GM19239 (cell line): ENCODE results near the gene ATP6V0B.

Source experiments
- DNase-seq: peaks from one replicate; pipeline ENCODE4 v3.0.0; 2011; ENCODE audit warnings: low spot score; ENCODE audit not compliant: insufficient read length
- FAIRE-seq: peaks from 2 replicates; lab custom pipeline; 2011; peaks lifted over from hg19 to GRCh38; lab: Jason Lieb, UNC

ATP6V0B gene

DNA sequence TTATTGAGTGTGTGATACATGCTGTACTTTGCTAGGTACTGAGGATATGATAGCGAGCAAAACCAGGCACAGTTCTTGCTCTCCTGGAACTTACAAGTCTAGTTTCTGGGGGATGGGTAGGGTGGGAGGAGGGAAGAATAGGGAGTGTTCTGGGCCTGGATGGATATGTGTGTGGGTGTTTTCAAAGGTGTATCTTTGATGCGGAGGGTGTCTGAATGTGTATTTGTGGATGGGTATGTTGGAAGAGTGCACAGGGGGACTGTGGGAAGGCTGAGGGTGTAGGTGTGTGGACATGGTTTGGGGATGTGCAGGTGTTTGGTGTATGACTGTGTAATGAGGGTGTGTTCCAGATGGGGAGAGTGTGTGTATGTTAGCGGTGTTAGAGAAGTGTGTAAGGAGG lies 9.4 kb upstream of the ATP6V0B start:
- FAIRE-seq: no peak
- DNase-seq: no peak

GRCh38 chr1:43968348-43968948 lies 6.3 kb upstream of the ATP6V0B start:
- DNase-seq (no peak), FAIRE-seq (no peak)

- DNase-seq: no peak
- FAIRE-seq: no peak
Measured at GRCh38 chr1:43969416-43969745, 5.4 kb upstream of the ATP6V0B start.

DNA sequence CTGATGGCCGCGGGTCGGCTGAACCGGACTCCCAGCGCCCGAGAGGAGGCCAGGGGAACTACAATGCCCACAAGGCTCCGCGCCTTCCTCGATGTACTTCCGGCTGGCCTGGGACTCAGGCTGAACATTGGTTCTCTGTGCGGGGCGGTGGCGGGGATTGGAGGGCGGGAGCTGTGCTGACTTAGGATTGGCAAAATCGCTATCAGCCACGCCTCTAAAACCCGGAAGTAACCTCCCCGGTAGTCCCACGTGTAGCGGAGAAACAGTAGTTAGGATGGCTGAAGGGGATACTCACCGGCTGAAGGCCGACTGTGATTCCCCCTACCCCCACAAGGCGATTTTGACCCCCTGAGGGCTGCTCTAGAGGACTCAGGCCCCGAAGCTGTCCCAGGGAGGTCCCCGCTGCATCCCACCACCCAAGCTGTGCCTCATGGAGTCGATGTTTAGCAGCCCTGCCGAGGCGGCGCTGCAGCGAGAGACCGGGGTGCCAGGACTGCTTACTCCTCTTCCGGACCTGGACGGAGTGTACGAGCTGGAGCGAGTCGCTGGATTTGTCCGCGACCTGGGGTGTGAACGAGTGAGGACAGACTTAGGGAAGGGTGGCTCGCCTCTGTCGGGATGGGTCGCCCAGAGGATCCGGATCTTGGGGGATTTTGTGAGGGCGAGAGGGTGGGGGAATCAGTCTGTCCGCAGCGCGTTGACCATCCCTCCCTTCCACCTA lies 4.9 kb upstream of the ATP6V0B start, which contains the start of gene DPH2:
TSS of gene DPH2 (plus strand) at position 265 of the 721 bp plus-strand sequence. CDS start at position 431, 166 bp downstream.
- FAIRE-seq (peak; percentile 93), DNase-seq (peak; percentile 99)

DNA sequence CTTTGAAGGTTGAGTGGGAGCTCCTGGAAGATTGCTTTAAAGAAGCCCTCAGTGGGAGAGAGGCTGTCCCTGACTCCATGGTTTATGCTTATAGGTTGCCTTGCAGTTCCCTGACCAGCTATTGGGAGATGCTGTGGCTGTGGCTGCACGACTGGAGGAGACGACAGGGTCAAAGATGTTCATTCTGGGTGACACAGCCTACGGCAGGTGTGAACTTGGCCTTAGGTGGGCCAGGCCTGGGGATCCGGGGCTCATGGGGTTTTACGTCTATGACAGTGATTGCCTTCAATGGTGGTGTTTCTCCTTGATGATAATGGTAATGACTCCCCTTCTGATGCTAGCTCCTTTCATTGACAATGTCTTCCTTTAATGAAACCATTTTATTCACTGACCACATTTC lies 4.3 kb upstream of the ATP6V0B start:
- peak; percentile 42 for FAIRE-seq
- no peak for DNase-seq

GRCh38 chr1:43970911-43971310 lies 3.8 kb upstream of the ATP6V0B start:
- FAIRE-seq (no peak), DNase-seq (no peak)

GRCh38 chr1:43971336-43971980 lies 3.3 kb upstream of the ATP6V0B start:
- FAIRE-seq: no peak

GRCh38 chr1:43973981-43974442 lies 748 bp upstream of the ATP6V0B start:
- DNase-seq (no peak), FAIRE-seq (no peak)

More at GRCh38 chr1:43971336-43971980, 3.3 kb upstream of the ATP6V0B start:
- no peak for DNase-seq

DNA sequence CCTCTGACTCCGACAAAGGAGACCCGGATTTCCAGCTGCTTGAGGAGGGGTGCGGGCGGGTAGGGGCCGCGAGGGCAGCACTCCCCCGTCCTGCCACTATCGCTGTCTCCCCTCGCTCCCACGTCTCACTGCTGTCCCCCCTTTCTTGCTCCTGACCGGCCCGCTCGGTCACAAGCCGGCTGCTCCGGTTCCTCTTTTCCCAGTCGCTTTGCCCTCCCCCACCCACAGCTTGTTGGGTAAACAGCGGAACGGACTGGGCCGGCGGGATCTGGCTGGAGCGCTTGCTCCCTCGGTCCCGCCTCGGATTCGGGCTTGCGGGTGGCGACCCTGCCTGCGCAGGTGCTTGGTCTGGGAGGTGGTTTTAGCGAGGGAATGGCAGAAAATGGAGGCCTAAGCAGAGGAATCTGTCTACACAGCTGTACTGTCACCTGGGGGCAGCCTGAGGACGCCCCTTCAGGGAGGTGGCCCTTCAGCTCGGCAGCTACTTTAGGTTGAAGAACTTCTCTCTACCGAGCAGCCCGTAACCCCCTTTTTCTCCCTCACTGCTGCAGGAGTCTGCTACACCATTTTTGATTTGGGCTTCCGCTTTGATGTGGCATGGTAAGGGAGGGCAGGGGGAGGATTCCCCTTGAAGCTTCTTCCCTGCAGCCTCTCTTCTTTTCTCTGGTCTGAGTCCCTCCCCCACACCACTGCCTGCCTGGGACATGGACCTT lies 645 bp downstream of the ATP6V0B start:
- FAIRE-seq: peak; percentile 35
- peak; percentile 35 for DNase-seq

DNA sequence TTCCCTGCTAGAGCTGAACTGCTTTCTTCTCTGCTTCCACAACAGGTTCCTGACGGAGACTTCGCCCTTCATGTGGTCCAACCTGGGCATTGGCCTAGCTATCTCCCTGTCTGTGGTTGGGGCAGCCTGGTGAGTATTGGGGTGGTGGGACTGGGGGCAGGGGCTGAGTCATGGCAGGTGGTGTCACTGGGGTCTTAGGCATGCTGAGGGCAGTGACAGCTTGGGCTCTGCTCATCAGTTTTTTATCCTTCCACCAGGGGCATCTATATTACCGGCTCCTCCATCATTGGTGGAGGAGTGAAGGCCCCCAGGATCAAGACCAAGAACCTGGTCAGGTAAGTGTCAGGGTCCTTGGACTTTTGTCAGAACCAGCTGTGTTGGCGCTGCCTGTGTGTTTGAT lies 1.3 kb downstream of the ATP6V0B start:
- DNase-seq: no peak
- FAIRE-seq: no peak

DNA sequence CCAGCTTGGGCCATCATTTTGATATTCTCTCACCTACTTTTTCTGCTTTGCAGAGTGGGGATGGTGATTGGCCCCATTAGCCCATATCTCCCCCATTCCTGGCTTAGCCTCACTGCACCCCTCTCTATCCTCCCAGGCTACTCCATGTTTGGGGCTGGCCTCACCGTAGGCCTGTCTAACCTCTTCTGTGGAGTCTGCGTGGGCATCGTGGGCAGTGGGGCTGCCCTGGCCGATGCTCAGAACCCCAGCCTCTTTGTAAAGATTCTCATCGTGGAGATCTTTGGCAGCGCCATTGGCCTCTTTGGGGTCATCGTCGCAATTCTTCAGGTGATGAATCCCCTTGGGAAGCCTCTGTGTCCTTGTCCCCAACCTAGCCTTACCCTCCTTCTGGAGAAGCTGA lies 2.1 kb downstream of the ATP6V0B start:
- no peak for FAIRE-seq

GRCh38 chr1:43977376-43978263 lies 2.9 kb downstream of the ATP6V0B start:
- no peak for DNase-seq
- no peak for FAIRE-seq

More for the DNA sequence above, 2.1 kb downstream of the ATP6V0B start:
- DNase-seq: no peak

DNA sequence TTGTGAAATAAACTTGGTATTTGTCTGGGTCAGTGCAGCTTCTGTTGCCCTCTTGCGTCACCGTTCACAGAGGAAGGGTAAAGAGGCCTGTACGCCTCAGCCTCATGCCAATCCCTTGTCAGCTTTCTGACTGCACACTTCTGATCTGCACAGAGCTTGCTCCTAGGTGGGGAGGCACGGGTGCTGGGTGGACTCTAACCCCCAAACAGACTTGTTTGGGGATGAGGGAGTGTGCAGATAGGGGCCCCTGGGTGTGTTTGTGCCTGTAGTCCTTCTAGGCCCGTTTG lies 3.4 kb downstream of the ATP6V0B start:
- DNase-seq (no peak), FAIRE-seq (no peak)

DNA sequence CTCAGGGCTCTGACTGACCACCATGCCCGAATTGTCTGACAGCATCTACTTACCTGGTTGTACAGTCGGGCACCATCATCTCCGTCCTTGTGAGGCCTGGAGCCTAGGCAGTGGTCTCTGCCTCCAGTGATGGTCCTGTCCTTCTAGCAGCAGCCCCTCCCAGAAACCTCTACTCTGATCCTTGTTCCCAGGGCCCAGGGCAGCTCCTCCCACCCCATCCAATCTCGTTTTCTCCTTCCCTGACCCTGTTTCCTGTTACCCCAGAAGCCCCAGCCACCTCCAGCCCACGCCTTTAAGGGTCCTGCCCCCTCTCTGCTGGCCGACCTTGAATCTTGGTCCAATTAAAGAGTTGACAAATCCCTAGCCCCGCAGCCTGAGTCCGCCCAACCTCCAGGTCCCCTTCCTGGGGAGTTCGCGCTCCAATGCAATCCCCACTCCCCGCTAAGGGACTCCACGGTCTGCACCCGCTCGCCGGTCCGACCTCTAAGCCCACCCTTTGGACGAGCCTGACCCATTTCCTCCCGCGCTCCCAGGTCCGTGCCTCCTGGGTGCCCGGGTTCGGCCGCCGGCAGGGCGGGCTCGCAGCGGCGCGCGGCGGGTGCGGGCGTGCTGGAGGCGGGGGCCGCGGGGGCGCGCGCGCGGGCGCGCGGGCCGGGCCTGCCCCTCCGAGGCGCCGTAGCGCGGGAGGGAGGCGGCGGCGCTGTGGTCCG lies 3.9 kb downstream of the ATP6V0B start, which contains the start of gene B4GALT2:
TSS of gene B4GALT2 (plus strand) at position 660 of the 710 bp plus-strand sequence. CDS start 1,951 bp downstream, outside the sequence.
- peak; percentile 72 for FAIRE-seq

DNA sequence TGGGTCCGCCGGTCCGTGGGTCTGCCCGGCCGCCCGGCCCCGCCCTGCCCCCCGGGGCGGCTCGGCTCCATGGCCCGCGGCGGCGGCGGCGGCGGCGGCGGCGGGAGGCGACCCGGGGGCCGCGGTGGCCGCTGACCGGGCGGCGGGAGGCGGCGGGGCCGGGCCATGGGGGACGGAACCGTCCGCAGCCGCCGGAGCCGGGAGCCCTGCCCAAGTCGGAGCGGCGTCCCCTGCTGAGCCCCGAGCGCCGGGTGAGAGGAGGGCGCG lies 4.4 kb downstream of the ATP6V0B start:
- DNase-seq (no peak), FAIRE-seq (no peak)

More for the DNA sequence above, 3.9 kb downstream of the ATP6V0B start, which contains the start of gene B4GALT2:
- DNase-seq: peak; percentile 85

- DNase-seq (peak; percentile 66), FAIRE-seq (peak; percentile 69)
Measured at GRCh38 chr1:43979528-43980254, 4.9 kb downstream of the ATP6V0B start.

DNA sequence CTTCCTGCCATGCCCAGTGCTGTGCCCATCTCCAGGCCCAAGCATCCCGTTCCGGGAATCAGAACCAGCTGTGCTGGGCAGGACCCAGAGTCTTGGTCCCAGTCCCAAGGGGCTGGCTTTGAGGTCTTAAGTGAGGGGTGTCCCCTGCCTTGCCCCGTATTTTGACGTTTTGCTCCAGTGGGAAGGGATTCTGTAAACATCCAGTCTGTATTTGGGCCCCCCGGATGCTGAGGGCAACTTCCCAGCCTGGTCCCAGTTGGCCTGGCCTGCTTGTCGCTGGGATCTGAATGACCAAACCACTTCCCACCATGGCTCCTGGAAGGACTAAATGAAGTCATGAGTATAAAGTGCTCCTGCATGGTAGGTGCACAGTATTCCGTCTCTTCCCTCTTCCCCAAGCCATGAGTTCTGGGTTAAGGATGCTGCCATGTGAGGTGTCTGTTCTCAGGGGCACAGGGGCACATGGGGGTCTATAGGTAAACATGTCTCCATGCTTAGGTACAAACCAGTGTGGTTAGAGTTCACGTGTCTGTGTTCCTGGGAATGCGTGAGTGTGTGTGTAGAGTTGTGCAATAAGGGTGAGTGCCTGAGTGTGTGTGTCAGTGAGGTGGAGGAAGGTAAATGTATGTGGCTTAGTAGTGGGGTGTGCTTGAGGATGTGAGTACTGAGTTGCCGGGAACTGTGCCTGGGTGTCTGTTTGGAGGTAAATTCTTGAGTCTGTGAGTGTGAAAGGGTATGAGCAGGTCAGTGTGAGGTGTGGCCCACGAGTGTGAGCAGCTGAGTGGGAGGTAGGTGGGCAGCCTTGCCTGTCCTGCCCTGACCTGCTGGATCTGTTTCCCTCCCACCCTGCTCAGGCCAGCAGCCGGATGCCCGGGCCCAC lies 5.7 kb downstream of the ATP6V0B start:
- DNase-seq: no peak
- no peak for FAIRE-seq

DNA sequence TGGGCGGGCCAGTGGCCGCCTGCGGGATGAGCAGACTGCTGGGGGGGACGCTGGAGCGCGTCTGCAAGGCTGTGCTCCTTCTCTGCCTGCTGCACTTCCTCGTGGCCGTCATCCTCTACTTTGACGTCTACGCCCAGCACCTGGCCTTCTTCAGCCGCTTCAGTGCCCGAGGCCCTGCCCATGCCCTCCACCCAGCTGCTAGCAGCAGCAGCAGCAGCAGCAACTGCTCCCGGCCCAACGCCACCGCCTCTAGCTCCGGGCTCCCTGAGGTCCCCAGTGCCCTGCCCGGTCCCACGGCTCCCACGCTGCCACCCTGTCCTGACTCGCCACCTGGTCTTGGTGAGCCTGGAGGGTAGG lies 6.4 kb downstream of the ATP6V0B start:
- FAIRE-seq (no peak), DNase-seq (no peak)
